ENCODE data around the gene SNRNP35. TPM values are rescaled to one million over a fixed set of nuclear protein-coding genes. Genes with fewer than 3 reads are reported as not detected.
"Not testable (repeated sequence)": the region's sequence is repeated elsewhere in the genome, so short reads cannot be mapped to it uniquely, and the experiment has no call there.

The SNRNP35 gene
- total RNA-seq, 1 donor from 2014 or later = 13.6 TPM

- no peak for DNase-seq (ENCODE audit: low read depth)
Measured at GRCh38 chr12:123446333-123446713, 11.6 kb upstream of the SNRNP35 start.

GRCh38 chr12:123449249-123449733, 8.6 kb upstream of the SNRNP35 start:
- no peak for DNase-seq (ENCODE audit: low read depth)

- no peak for DNase-seq (ENCODE audit: low read depth)
Measured at GRCh38 chr12:123449856-123450255, 8.1 kb upstream of the SNRNP35 start.

- no peak for DNase-seq (ENCODE audit: low read depth)
Measured at GRCh38 chr12:123450636-123451035, 7.3 kb upstream of the SNRNP35 start.

GRCh38 chr12:123452276-123452550, 5.7 kb upstream of the SNRNP35 start:
- not testable (repeated sequence) for DNase-seq (ENCODE audit: low read depth)

- DNase-seq (ENCODE audit: low read depth) = no peak
Measured at GRCh38 chr12:123453165-123453564, 4.8 kb upstream of the SNRNP35 start.

- not testable (repeated sequence) for DNase-seq (ENCODE audit: low read depth)
Measured at GRCh38 chr12:123463174-123463573, 5.2 kb downstream of the SNRNP35 start.

GRCh38 chr12:123465084-123465483, 7.1 kb downstream of the SNRNP35 start:
- DNase-seq (ENCODE audit: low read depth) = no peak

- DNase-seq (ENCODE audit: low read depth) = no peak
Measured at GRCh38 chr12:123468786-123469185, 10.8 kb downstream of the SNRNP35 start.

- no peak for DNase-seq (ENCODE audit: low read depth)
Measured at GRCh38 chr12:123469978-123470377, 12.0 kb downstream of the SNRNP35 start.

- peak; percentile 51 for DNase-seq (ENCODE audit: low read depth)
Measured at GRCh38 chr12:123471374-123472068, 13.6 kb downstream of the SNRNP35 start.

- DNase-seq (ENCODE audit: low read depth) = no peak
Measured at GRCh38 chr12:123472438-123472849, 14.5 kb downstream of the SNRNP35 start.

- no peak for DNase-seq (ENCODE audit: low read depth)
Measured at GRCh38 chr12:123474485-123475245, 16.7 kb downstream of the SNRNP35 start.

GRCh38 chr12:123475246-123475703, 17.3 kb downstream of the SNRNP35 start:
- DNase-seq (ENCODE audit: low read depth) = no peak

- no peak for DNase-seq (ENCODE audit: low read depth)
Measured at GRCh38 chr12:123478069-123478468, 20.1 kb downstream of the SNRNP35 start.

- peak; percentile 98 for DNase-seq (ENCODE audit: low read depth)
Measured at GRCh38 chr12:123478762-123479161, 20.8 kb downstream of the SNRNP35 start.

- DNase-seq (ENCODE audit: low read depth) = peak; percentile 55
Measured at GRCh38 chr12:123479442-123480180, 21.7 kb downstream of the SNRNP35 start.

GRCh38 chr12:123481251-123481650, 23.3 kb downstream of the SNRNP35 start:
- not testable (repeated sequence) for DNase-seq (ENCODE audit: low read depth)

- no peak for DNase-seq (ENCODE audit: low read depth)
Measured at GRCh38 chr12:123482876-123483275, 24.9 kb downstream of the SNRNP35 start.

GRCh38 chr12:123483602-123484248, 25.8 kb downstream of the SNRNP35 start:
- DNase-seq (ENCODE audit: low read depth) = no peak

- peak; percentile 74 for DNase-seq (ENCODE audit: low read depth)
Measured at GRCh38 chr12:123485756-123486155, 27.8 kb downstream of the SNRNP35 start.

Measured in myocyte (in vitro differentiated cells).